NCI-H1930 (cell line): ENCODE results near the gene NRXN3.

Source experiments
- DNase-seq, 2 experiments: peaks; one replicate each; lab custom pipeline; 2025; lab: John Stamatoyannopoulos, UW

The NRXN3 gene

GRCh38 chr14:78576437-78577166 lies 406.4 kb downstream of the NRXN3 start:
- DNase-seq = no peak

DNA sequence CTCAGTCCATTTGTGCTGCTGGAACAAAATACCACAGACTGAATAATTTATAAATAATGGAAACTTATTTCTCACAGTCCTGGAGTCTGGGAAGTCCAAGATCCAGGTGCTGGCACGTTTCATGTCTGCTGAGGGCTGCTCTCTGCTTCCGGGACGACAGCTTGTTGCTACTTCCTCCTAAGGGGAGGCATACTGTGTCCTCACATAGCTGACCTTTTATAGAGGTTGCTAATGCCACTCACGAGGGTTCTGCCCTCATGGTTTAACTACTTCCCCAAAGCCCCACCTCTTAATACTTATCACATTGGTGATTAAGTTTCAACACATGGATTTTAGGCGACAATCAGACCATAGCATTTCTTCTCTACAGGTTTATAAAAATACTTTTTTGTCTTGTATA lies 411.1 kb downstream of the NRXN3 start:
- DNase-seq = no peak

- DNase-seq = no peak
These were observed 416.5 kb downstream of the NRXN3 start for GRCh38 chr14:78586681-78587080.

DNA sequence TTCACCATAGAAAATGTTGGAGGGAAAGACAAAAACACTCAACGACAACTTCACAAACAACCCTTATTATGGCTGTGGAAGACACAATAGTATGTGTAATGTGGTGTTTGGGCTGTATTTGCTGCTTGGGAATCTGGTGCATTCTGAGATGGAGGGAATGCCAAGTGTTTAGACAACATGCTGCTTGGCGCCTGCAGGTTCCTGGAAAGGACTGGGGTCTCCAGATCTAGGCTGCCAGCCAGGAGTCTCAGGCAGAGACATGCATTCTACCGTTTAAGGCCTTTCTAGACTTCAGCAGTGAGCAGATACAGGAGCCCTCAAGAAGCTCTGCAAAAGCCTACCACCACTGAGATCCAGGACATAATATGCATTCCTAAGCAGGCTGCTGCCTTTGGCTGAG lies 418.7 kb downstream of the NRXN3 start:
- no peak for DNase-seq

DNA sequence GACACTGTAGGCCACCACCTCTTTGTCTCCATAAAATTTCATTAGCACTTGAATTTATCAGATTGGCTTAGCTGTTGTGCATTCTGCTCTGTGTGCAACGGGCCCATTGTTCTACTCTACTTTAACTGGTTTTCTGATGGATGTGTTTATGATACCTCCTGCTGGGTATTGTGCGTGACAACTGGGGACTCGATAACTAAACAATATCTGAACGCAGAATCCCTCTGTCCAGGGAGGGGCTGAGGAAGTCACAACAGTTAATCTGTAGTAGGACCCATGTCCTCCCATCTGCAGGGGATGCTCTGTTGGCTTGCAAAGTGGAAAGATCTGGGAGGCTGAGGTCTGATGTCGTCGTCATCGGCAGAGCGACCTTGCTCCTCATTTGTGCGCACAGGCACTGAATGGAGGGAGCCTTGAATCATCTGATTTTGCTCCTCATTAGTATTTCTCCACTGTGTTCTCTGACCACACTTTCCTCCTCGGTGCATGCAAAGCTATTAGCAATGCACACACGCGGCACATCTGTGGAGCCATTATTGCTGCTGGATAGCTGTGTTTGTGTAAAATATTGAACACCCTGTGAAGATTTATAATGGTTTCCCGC lies 422.5 kb downstream of the NRXN3 start:
- peak; percentile 23 to 44 for DNase-seq

- DNase-seq = no peak
These were observed 423.8 kb downstream of the NRXN3 start for GRCh38 chr14:78593949-78594348.

DNA sequence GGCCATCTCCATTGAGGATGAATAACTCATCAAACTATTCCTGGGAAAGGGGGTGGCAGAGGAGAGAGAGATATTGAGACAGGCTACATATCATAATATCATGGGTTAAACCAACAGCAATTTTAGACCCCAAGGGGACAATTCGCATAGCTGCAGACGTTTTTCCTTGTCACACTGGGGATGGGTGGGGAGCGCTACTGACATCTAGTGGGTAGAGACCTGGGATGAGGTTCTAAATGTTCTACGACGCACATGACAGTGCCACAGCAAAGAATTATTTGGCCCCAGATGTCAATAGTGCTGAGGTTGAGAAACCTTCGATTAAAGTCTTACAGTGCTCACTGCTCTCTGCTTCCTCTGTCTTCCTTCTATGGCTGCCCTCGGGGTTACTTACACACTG lies 425.6 kb downstream of the NRXN3 start:
- DNase-seq = peak; percentile 31 to 44

DNA sequence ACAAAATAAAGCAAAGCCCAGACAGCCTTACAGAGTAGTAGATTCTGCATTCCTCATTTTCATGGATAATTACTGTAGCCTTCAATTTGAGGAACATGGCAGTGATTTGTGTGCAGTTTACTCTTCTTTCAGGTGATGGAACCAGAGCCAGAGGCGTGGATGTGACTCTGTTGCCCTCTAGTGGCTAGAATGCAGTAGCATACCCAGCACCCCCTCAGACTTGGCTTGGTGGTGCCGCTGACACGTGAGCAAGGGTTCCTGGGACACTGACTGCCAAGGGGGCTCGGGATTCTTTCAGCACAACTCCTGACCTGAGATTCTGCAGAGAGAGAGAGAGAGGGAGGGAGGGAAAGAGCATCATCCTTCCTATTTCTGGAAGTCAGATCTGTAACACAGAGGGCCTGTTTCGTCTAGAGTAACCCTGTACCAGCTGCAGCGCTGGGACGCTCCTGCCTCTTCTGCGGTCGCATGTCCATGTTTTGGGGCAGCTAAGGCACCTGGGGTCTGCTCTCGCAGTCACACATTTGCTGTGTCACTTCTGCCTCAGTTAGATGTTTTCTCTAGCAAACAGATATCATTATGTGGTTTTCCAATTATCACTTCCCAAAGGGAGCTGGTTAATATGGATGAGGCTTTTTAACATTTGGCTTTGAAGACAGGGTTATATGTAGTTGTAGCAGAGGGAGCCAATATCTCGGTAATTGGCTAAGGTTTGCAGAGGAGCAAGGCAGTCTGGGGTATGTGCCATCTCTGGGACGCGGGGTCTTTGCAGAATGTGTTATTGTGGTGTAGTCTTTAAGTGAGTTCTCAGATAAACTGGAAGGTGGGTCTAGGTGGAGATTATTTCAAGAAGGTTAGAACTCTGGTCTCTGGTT lies 428.1 kb downstream of the NRXN3 start:
- DNase-seq = peak; percentile 43 to 63

GRCh38 chr14:78605025-78605762 lies 435.0 kb downstream of the NRXN3 start:
- DNase-seq = no peak

DNA sequence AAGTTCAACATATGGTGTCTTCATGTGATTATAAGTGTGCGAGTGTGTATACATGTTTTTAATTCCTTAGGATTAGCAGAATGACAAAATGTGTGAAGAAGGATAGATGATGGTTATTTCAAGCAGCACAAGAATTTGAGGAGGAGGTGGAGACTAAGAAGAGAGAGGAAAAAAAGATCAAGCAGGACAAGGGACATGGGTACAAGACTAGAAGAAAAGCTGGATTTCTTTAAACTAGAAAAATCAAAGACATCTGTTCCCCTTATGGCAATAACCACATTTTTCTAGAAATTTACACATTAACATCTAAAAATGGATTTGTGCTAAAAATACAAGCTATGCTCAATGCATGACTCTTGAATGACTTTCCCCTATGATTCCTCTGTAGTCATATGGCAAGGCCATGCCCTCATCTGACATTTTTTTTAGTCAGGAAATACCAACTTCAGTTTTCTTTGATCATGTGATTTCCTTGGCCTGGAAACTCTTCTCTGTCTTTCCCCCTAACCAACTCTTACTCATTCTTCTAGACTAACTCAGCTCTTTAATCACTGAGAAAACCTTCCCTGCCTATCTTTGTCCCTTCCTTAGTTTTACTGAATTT lies 435.8 kb downstream of the NRXN3 start:
- no peak for DNase-seq

DNA sequence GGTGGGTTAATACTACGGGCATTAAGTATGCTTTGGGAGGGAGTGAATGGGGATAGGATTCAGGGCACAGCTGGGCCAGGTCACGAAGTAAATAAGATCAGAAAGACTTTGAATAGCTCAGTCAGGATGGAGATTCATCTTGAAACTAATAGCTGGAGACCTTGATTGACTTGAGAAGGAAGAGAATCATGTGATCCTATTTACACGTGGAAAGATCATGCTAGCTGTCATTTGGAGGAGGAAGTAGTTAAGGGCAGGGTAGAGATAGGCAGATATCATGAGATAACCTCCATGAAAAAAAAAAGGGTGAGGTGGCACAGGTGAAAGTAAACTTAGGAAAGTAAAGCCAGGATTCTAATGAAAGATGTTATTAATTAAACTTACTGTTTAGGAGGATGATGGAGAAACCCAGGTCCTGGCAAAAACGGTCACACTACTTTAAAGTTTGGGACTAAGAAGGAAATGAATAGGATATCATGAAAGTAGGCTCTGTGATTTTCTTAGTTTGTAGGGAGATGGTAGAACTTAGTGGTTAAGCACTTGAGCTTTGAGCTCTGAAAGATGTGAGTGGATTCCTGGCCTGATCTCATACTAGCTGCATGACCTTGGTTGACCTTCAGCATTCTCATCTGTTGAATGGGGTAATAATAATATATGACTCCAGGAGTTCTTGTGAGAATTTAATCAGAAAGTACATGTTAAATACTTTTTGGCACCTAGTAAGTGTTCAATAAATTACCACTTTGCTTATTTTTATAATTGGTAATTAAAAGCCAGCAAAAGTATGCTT lies 439.0 kb downstream of the NRXN3 start:
- no peak for DNase-seq

DNA sequence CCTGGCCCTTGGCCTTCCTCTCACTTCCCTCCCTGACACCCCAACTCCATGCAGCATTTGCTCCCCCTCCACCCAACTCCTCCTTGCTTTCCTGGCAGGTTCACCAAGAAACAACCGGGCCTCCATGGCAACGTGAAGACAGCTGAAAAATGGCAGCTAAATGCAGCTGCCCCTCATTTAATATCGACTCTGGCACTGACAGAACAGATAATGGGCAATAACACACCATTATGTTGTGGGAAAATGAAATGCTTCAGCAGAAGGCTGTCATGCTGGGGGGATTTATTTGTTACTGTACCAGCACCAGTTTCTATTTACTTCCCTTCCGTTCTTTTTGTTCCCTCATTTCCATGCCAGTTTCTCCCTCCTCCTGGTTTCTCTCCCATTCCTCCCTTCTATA lies 440.8 kb downstream of the NRXN3 start:
- no peak for DNase-seq

DNA sequence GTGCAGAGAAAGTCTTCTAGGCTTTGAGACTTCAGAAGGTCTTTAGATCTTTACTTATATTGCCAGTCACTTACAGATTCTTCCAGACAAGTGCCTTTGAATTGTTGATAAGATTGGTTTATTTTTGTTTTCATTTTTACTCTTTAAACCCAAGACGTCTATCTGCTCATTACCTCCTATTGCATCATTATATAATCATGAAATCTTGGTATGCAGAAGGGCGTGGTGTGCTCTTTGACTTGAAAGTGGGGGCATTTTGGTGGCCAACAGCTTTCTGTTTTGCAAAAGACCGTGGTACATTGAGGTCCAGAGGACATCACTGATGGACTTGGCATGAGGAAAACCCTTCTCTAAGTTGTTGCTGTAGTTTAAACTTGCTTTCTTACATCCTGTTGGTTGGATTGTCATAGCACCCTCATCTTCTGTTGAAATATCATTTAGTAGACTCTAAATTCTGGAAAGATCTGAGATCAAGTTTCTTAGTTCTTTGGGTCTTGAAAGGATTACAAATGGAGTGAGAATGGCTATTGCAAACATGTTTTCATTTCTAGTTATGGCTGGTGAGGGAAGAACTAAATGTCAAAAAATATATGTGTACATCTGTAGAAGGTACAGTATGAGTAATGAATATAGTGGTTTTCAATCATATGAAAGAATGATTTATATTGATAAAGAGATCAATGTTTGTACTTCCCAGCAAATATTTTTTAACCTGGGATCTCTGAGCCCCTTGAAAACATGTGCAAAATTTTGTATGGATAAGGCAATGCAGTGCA lies 441.8 kb downstream of the NRXN3 start:
- no peak for DNase-seq

- no peak for DNase-seq
These were observed 442.5 kb downstream of the NRXN3 start for GRCh38 chr14:78612666-78613065.

- peak in 1 of 2 experiments; percentile 39 for DNase-seq
These were observed 444.4 kb downstream of the NRXN3 start for GRCh38 chr14:78614593-78614992.

- DNase-seq = no peak
These were observed 447.6 kb downstream of the NRXN3 start for GRCh38 chr14:78617735-78618134.

DNA sequence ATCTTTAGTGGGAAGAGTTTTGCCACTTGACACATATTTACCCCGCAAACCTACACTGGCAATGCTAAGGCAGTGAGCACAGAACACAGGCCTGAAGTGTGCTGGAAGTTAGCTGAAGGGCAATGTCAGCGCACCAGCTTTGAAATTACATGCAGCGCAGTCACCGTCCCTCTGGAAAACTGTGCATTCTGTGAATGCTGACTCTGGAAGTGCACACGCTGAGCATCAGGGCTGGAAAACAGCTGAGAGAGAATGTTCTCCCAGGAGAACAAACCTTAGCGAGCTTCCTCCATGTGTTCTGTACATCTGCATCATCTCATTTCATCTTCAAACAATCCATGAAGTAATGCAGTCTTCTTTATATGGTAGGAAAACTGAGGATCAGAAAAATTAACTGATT lies 448.2 kb downstream of the NRXN3 start:
- DNase-seq = no peak

DNA sequence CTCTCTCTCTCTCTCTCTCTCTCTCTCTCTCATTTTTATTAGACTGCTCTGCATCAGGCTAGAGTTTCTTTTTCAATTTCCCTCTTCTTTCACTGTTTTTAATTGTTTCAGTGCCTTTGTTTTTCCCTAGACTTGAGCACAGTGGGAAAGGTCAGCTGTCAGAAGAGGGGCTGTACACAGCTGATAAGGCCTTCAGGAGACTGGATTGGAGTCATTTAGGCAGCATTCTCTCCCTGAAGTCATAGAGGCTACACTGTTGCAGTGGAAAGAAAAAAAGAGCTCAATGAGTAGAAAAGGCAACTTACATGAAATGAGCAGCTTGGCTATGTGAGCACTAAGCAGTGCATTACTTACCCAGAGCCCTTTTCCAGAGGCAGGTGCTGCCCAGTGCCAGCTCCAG lies 456.9 kb downstream of the NRXN3 start:
- no peak for DNase-seq

GRCh38 chr14:78631551-78631950 lies 461.4 kb downstream of the NRXN3 start:
- DNase-seq = no peak

DNA sequence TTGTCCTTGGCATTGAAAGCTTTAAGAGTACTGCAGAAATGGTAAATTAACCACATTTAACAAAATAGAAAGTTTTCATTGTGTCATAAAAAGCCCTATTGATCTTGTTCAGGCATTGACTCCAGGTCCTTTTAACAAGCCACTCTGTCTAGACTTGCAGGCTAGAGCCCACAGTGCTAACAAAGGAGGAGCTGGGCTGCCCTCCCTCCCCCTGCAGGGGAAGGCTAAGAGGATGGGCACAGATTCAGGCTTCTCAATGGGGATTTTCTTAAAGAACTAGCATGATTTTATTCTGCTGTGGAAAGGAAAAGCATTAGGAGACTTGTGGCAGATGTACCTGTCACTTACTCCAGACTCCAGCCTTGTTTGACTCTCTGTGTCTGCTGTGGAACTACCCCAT lies 463.6 kb downstream of the NRXN3 start:
- peak; percentile 57 to 80 for DNase-seq
